Erythroblast (primary cell): ENCODE measurements around the gene GAS6.

ENCODE experiments used
- GATA1 ChIP-seq: IDR thresholded peaks from 2 replicates; pipeline ENCODE4 v1.6.1; 2011; ENCODE audit warnings: low read depth, mild to moderate bottlenecking, control low read depth, low read length, moderate library complexity
- POLR2A ChIP-seq: IDR thresholded peaks from 2 replicates; pipeline ENCODE4 v1.6.1; 2011; ENCODE audit warnings: mild to moderate bottlenecking, low read length

GRCh38 chr13:113860665-113861432 is 3.0 kb downstream of the GAS6 start:
- TF ChIP-seq POLR2A, result no peak
- TF ChIP-seq GATA1, result no peak
